Measurements from ENCODE around the gene THSD7A.

THSD7A gene

GRCh38 chr7:11369696-11370095 lies 462.3 kb downstream of the THSD7A start:
- DNase-seq: no peak

GRCh38 chr7:11366118-11366517 lies 465.9 kb downstream of the THSD7A start:
- DNase-seq: no peak

- DNase-seq: no peak
These were observed 473.4 kb downstream of the THSD7A start for GRCh38 chr7:11358637-11359036.

DNA sequence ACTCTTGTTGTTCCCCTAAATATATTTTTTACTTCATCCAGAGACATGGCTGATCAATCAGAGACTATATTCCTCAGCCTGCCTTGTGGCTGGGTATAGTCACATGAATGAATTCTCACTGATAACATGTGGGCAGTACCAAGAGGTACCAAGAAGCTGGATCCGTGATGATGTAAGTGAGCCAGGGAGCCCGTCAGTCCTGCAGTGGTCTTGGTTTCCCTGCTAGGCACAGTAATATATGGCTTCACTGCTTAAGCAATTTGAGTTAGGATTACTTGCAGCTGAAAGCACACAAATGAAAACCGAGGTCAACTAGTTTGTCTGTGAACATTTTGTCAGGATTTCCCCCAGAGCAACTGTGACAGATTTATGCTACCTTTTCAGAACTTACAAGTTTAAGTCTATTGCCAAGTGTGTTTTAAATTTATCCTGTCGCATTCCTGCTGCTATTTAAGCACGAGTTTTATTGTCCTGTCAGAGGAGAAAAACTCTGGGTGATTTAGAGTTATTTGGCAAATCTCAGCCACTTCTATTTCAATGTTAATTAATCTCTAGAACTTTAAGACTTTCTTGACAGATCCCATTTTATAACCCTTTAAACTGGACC lies 476.5 kb downstream of the THSD7A start:
- DNase-seq: no peak

GRCh38 chr7:11346302-11346701 lies 485.7 kb downstream of the THSD7A start:
- DNase-seq: no peak

DNA sequence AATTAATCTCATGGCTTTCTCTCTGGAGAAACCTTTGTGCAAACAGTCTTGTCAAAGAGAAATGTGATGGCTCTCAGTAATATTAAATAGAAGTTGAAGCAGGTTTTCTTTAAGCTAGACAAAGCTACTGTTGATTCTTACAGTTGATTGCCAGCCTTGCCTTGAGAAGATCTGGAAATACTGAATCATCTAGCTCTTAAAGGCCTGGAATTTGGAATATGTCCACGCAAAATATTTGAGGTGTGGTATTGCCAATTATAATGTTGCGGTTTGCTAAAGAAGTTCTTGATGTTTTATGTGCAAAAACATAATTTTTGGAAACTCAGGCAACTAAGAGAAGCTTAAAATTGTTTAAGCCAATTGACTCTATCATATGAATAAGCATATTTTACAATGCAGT lies 486.4 kb downstream of the THSD7A start:
- no peak for DNase-seq

- no peak for DNase-seq
These were observed 488.1 kb downstream of the THSD7A start for GRCh38 chr7:11343818-11344413.

GRCh38 chr7:11343136-11343535 lies 488.9 kb downstream of the THSD7A start:
- no peak for DNase-seq

GRCh38 chr7:11341285-11341944 lies 490.6 kb downstream of the THSD7A start:
- no peak for DNase-seq

- no peak for DNase-seq
These were observed 495.6 kb downstream of the THSD7A start for GRCh38 chr7:11336432-11336831.

GRCh38 chr7:11335947-11336346 lies 496.1 kb downstream of the THSD7A start:
- no peak for DNase-seq

DNA sequence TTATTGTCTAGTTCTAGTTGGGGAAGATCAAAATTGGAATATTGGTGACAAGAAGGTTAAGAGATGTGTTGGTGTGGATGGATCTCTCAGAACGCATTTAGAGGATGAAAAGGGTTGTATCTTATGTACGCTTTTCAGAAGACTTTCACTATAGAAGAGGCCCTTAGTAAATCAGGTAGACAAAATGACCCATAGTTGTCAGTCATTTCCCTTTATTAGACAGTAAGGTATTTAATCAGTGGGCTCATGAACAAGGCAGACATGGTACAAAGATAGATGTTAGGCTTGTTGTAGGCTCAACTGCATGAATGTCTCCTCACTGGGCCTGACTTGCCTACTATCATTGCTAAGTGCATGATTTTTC lies 499.2 kb downstream of the THSD7A start:
- DNase-seq: no peak

DNA sequence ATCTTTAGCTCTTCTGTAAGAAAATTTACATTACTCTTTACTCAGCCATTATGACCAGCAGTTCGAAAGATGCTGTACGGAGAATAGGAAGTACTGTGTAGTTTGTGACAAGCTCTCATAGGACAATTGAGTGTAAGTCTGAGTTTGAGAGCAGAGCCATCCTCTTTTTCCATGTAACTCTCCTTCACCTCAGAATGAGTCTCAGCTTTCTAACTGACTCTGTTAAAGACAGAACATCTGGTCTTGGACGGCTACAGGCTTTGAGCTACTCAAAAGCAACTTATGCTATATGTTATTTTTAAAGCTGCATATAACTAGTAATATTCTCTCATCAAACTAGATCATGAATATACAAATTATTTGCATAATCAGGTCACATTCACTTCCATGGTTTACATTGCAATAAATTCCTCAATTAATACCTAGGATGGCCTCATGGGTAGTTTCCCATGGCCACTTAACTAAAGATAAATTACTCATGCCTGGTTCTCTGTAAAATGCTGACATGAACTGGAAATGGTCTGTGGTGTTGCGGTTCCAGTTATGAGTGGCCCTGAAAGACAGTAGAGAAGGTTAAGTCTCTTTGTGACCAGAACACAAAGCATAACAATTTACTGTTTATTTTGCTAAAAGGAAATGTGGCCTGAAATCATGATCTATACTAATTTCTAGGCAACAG lies 499.7 kb downstream of the THSD7A start:
- no peak for DNase-seq

- DNase-seq: no peak
These were observed 500.6 kb downstream of the THSD7A start for GRCh38 chr7:11331128-11332102.

DNA sequence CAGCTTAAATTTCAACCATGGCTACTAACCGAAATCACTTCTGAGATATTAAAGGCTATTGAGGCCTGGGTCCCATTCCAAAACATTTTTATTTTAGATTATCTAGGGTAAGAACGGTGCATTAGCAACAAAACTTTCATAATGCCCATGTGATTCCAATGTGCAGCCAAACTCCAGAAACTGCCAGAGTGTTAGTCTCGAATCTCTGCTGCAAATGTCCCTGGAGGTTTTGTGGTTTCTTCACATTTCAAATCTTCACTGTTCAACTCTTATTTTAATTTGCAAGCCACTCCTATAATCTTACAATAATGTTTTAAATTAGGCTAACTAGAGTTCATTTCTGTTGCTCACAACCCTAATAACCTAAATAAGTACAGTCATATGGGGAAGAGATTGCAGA lies 501.3 kb downstream of the THSD7A start:
- no peak for DNase-seq

DNA sequence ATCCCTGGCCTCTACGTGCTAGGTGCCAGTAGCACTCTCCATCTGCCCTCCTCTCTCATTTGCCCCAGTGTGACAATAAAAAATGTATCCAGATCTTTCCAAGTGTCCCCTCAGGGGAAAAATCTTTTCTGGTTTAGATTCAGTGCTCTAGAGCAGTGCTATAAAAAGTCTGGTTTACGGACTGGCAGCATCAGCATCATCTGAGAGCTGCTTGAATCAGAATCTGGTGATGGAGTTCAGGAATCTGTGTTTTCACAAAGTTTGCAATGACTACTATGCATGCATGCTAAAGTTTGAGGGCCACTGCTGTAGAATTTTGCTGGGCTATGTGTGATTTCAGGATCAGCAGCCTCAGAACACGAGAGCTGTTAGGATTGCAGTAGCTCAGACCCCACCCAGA lies 501.8 kb downstream of the THSD7A start:
- no peak for DNase-seq

DNA sequence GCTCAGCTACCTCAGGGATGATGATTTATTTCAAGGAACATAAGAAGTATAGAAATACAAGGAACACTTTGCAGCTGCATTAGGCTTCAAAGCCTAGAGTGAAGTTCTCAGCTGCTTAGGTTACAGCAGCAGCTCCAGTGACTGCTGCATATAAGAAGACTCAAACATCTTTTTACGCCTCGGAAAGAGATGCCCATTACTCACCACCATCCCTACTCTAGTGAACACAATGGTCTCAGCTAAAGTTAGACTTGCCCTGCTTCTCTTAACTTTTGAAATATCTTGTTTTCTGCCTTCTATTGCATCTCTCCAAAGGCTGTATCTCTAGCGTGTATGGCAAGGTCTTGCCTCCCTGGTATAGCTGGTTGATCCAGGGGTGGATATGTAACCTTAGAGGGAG lies 502.4 kb downstream of the THSD7A start:
- DNase-seq: no peak

GRCh38 chr7:11328309-11328708 lies 503.7 kb downstream of the THSD7A start:
- no peak for DNase-seq

DNA sequence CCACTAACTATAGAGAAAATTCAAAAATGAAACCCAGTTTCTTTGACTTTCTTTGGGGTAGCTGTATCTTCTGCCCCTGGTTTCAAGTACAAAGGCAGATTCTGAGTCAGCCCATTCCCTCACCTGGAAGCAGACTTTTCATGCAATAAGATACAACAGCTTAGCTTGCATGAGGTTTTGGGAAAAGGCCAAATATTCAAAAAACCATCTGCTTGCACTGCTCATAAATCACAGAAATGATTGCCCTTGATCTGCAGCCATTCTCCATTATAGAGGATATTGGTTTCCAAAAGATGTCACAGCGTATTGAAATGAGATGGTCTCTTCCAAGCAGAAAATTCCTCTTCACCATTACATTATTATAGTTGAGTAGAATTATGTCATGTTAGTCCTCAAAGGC lies 504.4 kb downstream of the THSD7A start:
- no peak for DNase-seq

All from right forelimb (tissue), 1 donor.